ENCODE data around the gene OTULIN. TPM values are rescaled to one million over a fixed set of nuclear protein-coding genes. Genes with fewer than 3 reads are reported as not detected.
A peak's percentile ranks its signal among the peaks of the same experiment; 100 is the strongest.

Gene OTULIN
- total RNA-seq, 1 experiment from 2014 or later: 31.2 TPM

GRCh38 chr5:14665101-14665822 lies 744 bp downstream of the OTULIN start:
- in situ Hi-C loops (cut with HindIII; ENCODE audit: low pct_unique_long_range_greater_than_20kb, low sequenced_read_pairs): no loop called here

DNA sequence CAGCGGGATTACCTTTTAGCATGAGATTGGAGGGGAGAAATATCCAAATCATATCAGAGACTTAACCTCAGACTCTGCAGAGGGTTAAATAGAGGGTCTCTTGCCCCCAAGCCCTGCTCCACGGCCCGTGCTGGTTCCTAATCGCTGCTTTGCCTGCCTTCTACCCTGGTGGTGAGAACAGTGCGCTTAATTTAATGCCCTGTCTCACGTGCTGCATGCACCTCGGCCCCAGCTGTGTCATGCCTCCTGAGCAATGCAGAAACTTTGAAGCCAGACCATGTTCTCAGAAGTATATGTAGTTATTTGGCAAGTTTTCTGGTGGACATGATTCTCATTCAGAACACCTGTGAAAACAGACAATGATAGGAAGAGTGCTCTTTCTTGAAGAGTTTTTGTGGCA lies 1.4 kb downstream of the OTULIN start:
- in situ Hi-C loops (cut with HindIII; ENCODE audit: low pct_unique_long_range_greater_than_20kb, low sequenced_read_pairs): no loop called here

More at GRCh38 chr5:14665101-14665822, 744 bp downstream of the OTULIN start:
- DNase-seq (ENCODE audit: low read depth, low spot score): peak; percentile 43

GRCh38 chr5:14666357-14666756 lies 1.8 kb downstream of the OTULIN start:
- in situ Hi-C loops (cut with HindIII; ENCODE audit: low pct_unique_long_range_greater_than_20kb, low sequenced_read_pairs): no loop called here

More for the DNA sequence above, 1.4 kb downstream of the OTULIN start:
- peak; percentile 45 for DNase-seq (ENCODE audit: low read depth, low spot score)

GRCh38 chr5:14667290-14667689 lies 2.8 kb downstream of the OTULIN start:
- DNase-seq (ENCODE audit: low read depth, low spot score): no peak
- in situ Hi-C loops (cut with HindIII; ENCODE audit: low pct_unique_long_range_greater_than_20kb, low sequenced_read_pairs): no loop called here

More at GRCh38 chr5:14666357-14666756, 1.8 kb downstream of the OTULIN start:
- no peak for DNase-seq (ENCODE audit: low read depth, low spot score)

GRCh38 chr5:14667770-14668169 lies 3.3 kb downstream of the OTULIN start:
- no peak for DNase-seq (ENCODE audit: low read depth, low spot score)
- in situ Hi-C loops (cut with HindIII; ENCODE audit: low pct_unique_long_range_greater_than_20kb, low sequenced_read_pairs): no loop called here

DNA sequence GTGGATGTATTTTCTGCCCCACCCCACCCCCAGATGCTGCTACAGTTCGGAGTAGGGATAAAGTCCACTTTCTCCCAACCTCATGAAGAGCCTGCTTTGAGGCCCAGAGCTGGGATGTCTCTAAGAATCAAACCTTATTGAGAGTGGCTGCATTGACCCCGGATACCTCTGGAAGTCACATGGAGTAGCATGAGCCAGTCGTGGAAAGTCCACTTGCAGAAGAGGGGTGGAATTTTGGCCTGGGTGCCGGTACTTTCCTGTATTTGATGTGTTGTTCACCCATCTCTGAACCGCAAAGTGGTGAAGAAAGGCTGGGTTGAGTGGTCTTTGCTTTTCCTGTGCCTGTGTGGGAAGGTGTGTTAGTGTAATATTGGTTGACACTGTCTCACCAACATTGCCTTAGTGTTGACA lies 3.7 kb downstream of the OTULIN start:
- in situ Hi-C loops (cut with HindIII; ENCODE audit: low pct_unique_long_range_greater_than_20kb, low sequenced_read_pairs): no loop called here
- no peak for DNase-seq (ENCODE audit: low read depth, low spot score)

DNA sequence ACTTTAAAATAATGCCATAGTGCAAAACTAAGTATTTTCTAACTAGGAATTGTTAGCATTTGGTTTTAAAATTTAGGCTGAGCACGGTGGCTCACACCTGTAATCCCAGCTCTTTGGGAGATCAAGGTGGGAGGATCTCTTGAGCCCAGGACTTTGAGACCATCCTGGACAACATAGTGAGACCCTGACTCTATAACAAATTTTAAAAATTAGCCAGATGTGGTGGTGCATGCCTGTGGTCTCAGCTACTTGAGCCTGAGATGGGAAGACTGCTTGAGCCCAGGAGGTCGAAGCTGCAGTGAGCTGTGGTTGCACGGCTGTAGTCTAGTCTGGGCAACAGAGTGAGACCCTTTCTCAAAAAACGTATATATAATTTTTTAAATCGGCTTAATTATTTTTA lies 4.9 kb downstream of the OTULIN start:
- DNase-seq (ENCODE audit: low read depth, low spot score): no peak
- in situ Hi-C loops (cut with HindIII; ENCODE audit: low pct_unique_long_range_greater_than_20kb, low sequenced_read_pairs): no loop called here

DNA sequence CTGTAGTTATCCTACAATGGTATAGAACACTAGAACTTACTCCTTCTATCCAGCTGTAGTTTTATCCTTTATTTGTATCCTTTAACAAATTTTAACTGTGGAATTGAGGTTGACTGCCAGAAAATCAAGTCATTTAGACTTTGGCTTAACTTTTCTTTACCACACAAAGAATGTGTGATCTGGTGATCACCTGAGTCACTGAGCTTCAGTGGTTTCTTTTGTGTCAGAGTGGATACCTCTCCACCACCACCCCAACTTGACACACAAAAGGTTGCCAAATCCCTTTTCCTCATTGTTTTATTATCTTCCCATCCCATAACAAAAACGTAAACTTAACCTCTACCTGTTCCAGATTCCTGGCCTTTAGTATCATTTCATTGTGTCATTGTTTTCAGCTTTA lies 5.5 kb downstream of the OTULIN start:
- in situ Hi-C loops (cut with HindIII; ENCODE audit: low pct_unique_long_range_greater_than_20kb, low sequenced_read_pairs): no loop called here
- no peak for DNase-seq (ENCODE audit: low read depth, low spot score)

DNA sequence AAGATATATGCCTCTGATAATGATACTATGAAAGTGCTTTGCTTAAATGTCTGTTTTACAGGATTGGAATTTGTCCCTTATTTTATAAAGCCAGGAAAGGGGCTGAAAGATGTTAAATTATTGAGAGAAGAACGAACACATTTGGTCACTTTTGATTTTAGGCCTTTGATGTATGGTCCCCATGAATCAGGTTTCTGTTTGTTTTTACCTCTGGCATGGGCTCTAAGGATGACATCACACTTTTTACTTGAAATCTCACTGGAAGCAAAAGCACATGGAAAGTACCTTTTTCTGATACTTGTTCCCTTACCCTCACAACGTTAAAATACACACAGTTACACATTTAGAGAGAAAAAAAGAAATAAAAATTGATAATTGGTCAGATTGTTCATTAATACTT lies 6.9 kb downstream of the OTULIN start:
- in situ Hi-C loops (cut with HindIII; ENCODE audit: low pct_unique_long_range_greater_than_20kb, low sequenced_read_pairs): no loop called here
- DNase-seq (ENCODE audit: low read depth, low spot score): no peak

DNA sequence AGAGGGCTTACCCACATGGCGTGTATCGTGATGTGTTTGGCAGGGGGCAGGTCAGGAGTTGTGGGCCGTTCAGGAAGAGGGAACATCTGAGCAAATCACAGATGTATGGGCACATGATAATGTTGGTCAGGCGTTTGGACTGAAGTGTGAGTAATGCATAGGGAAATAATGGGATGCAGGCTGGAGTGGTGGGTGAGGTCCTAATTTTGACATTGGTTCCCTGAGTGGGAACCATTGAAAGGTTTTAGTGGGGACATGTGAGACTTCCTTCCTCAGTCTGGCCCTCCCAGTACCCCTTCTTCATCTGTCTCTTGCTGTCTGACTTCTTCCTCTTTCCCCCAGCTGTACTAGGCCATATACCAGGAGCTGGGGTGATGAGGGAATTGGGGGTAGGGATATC lies 7.6 kb downstream of the OTULIN start:
- no peak for DNase-seq (ENCODE audit: low read depth, low spot score)
- in situ Hi-C loops (cut with HindIII; ENCODE audit: low pct_unique_long_range_greater_than_20kb, low sequenced_read_pairs): no loop called here

DNA sequence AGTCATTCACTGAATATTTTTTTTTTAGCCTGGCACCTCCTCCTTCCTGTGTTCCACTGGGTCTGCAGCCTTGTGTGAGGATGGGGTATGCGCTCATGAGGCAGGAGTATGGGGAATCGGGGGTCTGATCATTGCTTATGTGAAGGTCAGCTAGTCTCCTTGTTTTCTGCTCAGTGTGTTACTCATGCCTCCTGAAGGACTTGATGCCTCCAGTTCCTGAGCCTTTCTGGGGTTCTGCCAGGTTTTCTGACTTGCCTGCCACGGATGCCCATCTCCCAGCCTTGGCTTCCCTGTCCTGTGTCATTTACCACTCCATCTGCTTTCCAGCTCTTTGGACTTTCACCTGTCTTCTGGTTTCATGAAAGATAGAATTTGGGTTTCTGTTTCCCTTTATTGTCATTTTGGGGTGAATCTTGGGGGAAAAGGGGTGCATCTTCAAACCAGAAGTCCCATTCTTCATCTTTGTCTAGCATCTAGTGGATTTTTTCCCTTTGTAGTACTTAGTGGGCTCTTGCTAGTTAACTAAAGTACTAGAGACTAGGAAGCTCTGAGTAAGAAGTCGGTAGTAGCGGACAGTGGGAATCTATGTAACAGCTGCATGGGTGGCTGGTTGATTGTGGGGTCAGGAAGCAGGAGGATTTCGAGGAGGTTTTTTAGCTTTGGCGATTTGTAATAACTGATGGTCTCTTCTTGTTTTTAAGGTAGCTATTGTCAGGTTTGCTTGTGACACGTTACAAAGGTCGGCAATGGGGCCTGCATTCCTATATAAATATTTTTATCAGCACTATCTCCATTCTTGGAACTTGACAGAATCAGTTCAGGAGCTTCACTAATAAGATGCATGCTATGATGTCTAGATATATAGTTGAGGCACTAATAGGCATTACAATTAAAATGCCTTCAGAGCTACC lies 8.2 kb downstream of the OTULIN start:
- in situ Hi-C loops (cut with HindIII; ENCODE audit: low pct_unique_long_range_greater_than_20kb, low sequenced_read_pairs): no loop called here
- no peak for DNase-seq (ENCODE audit: low read depth, low spot score)

DNA sequence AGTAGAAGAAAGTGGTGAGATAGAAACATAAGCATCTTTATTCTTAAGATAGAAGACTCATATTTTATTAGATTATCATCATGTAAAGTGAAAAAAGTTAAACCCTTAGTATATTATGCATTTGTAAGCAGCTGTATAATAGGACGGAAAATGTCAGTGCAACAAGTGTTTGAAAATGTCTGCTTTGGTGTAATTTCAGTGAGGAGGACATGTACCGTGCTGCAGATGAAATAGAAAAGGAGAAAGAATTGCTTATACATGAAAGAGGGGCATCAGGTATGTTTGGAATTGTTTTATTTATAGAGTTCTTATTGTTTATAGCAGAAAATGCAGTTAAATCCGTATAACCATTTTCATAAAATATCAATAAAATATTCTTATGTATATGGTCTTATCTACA lies 8.9 kb downstream of the OTULIN start:
- DNase-seq (ENCODE audit: low read depth, low spot score): no peak
- in situ Hi-C loops (cut with HindIII; ENCODE audit: low pct_unique_long_range_greater_than_20kb, low sequenced_read_pairs): no loop called here

DNA sequence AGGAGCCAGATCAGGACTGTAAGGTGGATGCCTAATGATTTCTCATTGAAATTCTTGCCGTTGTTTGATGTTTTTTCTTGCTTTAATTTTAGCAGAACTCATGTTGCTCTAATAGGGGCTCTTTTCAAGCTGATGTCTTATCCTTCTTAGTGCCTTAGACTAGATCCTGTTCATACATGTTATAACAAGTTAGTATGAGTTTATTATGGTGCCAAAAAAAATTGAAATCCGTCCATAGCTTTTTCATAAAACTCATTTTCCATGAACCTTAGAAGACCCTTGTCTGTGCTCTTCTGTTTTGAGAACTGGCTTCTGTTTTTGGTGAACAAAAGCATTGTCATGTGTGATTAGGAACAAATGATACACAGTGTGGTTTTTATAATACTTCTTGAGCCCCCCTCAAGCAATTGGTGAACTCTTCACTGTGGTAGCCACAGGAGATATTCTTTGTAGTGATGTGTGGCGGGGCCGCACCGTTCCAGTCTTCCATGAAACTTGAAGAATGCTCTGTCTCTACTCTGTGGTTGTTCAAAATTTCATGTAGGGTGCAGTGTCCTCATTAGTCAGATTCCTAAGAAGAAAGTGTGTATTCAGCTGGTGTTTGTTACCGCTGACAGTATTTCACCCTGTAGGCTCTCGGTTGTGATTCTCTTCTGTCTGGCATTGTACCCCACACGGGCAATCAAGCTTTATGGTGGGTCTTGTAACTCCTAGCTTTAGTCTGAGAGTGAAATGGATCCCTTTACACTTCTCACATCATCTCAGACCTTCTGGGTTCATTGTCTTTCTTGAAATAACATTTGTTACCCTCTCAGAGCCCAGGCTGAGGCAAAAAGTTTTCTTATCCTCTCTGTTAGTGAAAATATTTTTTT lies 10.7 kb downstream of the OTULIN start:
- no peak for DNase-seq (ENCODE audit: low read depth, low spot score)
- in situ Hi-C loops (cut with HindIII; ENCODE audit: low pct_unique_long_range_greater_than_20kb, low sequenced_read_pairs): no loop called here

- in situ Hi-C loops (cut with HindIII; ENCODE audit: low pct_unique_long_range_greater_than_20kb, low sequenced_read_pairs): no loop called here
- no peak for DNase-seq (ENCODE audit: low read depth, low spot score)
These were observed 11.4 kb downstream of the OTULIN start for GRCh38 chr5:14675865-14676300.

DNA sequence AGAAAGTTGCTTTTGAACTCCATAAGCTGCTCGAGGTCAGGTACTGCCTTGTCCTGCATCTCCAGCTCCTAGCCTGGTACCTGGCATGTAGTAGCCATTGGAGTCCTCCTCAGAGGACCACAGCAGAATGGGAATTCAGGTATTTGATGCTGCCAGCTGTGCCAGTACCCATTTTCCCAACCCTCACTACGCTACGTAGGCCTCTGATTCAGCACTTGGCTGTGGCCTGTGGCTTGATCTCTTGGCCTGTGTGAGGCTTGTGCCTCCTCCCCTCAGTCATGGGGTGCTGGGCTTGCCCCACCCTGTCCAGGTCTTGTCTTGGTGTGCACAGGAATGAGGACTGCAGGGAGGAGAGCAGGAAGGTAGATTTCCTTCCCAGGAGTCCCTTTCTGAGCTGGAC lies 11.8 kb downstream of the OTULIN start:
- in situ Hi-C loops (cut with HindIII; ENCODE audit: low pct_unique_long_range_greater_than_20kb, low sequenced_read_pairs): no loop called here
- DNase-seq (ENCODE audit: low read depth, low spot score): no peak

GRCh38 chr5:14678773-14679334 lies 14.3 kb downstream of the OTULIN start:
- in situ Hi-C loops (cut with HindIII; ENCODE audit: low pct_unique_long_range_greater_than_20kb, low sequenced_read_pairs): no loop called here
- DNase-seq (ENCODE audit: low read depth, low spot score): no peak

GRCh38 chr5:14679595-14679994 lies 15.1 kb downstream of the OTULIN start:
- in situ Hi-C loops (cut with HindIII; ENCODE audit: low pct_unique_long_range_greater_than_20kb, low sequenced_read_pairs): no loop called here
- DNase-seq (ENCODE audit: low read depth, low spot score): no peak

Data from SK-MEL-5 (cell line).